Kidney epithelial cell (primary cell): ENCODE results near the gene MYZAP. TPM values are rescaled to one million over a fixed set of nuclear protein-coding genes. Genes with fewer than 3 reads are reported as not detected.

Experiments used
- DNase-seq: peaks from one replicate; pipeline ENCODE4 v3.0.0-alpha.2; 2010; ENCODE audit warnings: low read depth
- H3K27me3 ChIP-seq: 2 replicates; pipeline ENCODE4 v1.6.0; 2011; ENCODE audit warnings: low read length; ENCODE audit not compliant: control insufficient read depth, insufficient read depth
- H3K36me3 ChIP-seq: 2 replicates; pipeline ENCODE4 v1.5.1; 2011; ENCODE audit warnings: low read length; ENCODE audit not compliant: control insufficient read depth, insufficient read depth
- H3K4me3 ChIP-seq: 2 replicates; pipeline ENCODE4 v1.5.1; 2011; ENCODE audit warnings: low read depth, mild to moderate bottlenecking, control low read depth, low read length
- CTCF ChIP-seq: IDR thresholded peaks from 2 replicates; pipeline ENCODE4 v1.5.1; 2011; ENCODE audit warnings: mild to moderate bottlenecking, moderate library complexity, low read length, control low read depth, inconsistent platforms; ENCODE audit not compliant: insufficient read depth, poor library complexity, severe bottlenecking
- total RNA-seq: library from RNA; depleted of rRNA; stranded (reverse); fragments of >200 nt; gene quantifications from 2 replicates; pipeline ENCODE4 v1.2.3, GENCODE V29; 2015

MYZAP gene
- total RNA-seq, 1 donor from 2014 or later: 0.21 TPM

- no peak for TF ChIP-seq CTCF
- Histone ChIP-seq H3K36me3 (no peaks in the 10 kb centered on the region), H3K4me3 (no peak overlapping the region), H3K27me3 (no peaks in the 10 kb centered on the region)
- no peak for DNase-seq
These were observed 19.2 kb upstream of the MYZAP start for GRCh38 chr15:57572468-57572867.

DNA sequence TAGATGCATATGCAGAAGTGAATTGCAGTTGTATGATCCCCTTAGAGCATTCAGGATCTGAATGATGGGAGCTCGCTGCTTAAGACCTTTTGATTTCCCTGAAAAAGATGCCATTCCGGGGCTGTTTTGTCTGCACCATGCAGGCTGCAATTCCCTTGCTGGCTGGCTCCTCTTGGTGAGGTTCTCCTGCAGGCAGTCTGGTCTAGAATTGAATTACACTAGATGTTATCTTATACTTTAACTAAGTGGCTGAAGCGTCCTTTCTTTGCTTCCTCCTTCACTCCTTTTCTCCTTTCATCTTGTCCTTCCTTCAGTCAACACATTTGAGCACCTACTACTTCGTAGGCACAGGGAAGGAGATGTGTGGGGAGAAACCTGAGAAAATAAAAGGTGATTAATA, 18.6 kb upstream of the MYZAP start:
- Histone ChIP-seq H3K36me3 (no peaks in the 10 kb centered on the region), H3K27me3 (no peaks in the 10 kb centered on the region), H3K4me3 (no peak overlapping the region)
- no peak for TF ChIP-seq CTCF
- no peak for DNase-seq

DNA sequence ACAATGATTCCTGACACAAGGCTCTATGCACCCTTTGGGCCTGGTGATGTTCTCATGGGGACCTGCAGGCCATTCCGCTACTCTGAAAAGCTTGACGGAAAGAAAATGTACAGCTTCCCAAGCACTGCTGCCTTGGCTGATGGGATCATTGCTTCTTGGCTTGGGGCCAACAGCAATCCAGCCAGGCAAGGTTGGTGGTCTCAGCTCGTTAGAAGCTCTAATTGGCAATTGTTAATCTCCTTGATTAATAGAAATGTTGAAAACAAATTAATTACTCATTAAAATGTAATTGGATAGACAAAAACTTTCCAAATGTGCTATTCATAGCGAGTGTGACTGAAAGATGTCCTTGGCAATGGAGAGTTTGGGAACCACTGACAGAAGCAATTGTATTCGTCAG, 16.3 kb upstream of the MYZAP start:
- Histone ChIP-seq H3K4me3 (no peak overlapping the region), H3K27me3 (peaks cover 2% of the 10 kb centered on the region), H3K36me3 (no peaks in the 10 kb centered on the region)
- no peak for TF ChIP-seq CTCF
- no peak for DNase-seq

DNA sequence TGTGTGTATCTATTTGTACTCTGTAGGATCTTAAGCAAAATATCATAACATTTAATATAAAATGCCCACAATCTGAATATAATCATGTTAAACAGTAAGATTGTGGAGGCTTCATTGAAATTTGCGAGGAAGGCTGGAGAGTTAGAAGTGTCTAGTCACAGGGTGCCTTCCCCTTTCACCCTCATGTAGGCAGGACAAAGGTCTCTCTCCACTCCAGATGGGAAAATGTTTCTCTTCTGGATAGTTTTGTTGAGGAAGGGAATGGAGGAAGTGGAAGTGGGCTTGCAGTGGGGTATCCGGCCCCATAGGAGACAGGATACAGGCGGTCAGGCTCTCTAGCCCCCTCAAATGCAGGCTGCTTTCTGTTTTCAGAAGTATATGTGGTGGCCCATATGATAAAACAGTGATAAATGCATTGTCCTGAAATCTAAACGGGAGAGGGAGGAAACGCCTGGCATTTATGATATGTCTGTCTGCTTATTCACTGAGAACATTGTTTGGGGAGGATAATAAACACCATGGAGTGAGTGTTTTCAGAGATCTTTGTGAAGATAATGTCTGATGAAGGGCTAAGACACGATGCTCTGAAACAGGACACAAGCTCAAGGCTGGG, 13.3 kb upstream of the MYZAP start:
- H3K36me3 ChIP-seq: no peaks in the 10 kb centered on the region
- no peak for DNase-seq
- no peak for TF ChIP-seq CTCF
- H3K27me3 ChIP-seq: peaks cover 10% of the 10 kb centered on the region
- H3K4me3 ChIP-seq: no peak overlapping the region

GRCh38 chr15:57580428-57580827, 11.3 kb upstream of the MYZAP start:
- no peak for TF ChIP-seq CTCF
- Histone ChIP-seq H3K36me3 (no peaks in the 10 kb centered on the region), H3K4me3 (no peak overlapping the region), H3K27me3 (peaks cover 10% of the 10 kb centered on the region)
- DNase-seq: no peak

DNA sequence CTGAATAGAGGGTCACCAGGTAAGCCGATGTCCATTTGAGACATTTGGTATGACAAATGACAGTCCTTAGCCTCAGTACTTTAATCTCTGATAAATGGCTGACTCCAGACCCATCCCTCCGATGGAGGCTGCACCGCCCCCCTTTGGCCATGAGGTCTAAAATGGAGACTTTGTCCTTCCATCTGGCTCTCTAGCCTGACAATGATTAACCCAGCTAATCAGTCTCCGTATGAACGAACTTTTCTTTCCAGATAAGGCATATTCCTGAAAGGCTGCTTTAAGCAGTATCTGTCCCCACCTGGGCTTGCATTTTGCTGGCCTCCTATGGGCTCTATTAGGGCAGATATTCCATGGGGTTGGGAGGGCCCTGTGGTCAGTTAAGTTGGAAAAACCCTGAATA, 10.8 kb upstream of the MYZAP start:
- Histone ChIP-seq H3K4me3 (no peak overlapping the region), H3K36me3 (no peaks in the 10 kb centered on the region), H3K27me3 (peaks cover 10% of the 10 kb centered on the region)
- no peak for TF ChIP-seq CTCF
- no peak for DNase-seq
